GM18867 (cell line): ENCODE results near the gene PLPP2.

Experiments
- ATAC-seq: cut with Tn5 transposase; IDR thresholded peaks from one replicate; pipeline ENCODE4 v1.9.1; 2021; ENCODE audit warnings: mild to moderate bottlenecking, moderate library complexity; ENCODE audit not compliant: unreplicated experiment

The PLPP2 gene

DNA sequence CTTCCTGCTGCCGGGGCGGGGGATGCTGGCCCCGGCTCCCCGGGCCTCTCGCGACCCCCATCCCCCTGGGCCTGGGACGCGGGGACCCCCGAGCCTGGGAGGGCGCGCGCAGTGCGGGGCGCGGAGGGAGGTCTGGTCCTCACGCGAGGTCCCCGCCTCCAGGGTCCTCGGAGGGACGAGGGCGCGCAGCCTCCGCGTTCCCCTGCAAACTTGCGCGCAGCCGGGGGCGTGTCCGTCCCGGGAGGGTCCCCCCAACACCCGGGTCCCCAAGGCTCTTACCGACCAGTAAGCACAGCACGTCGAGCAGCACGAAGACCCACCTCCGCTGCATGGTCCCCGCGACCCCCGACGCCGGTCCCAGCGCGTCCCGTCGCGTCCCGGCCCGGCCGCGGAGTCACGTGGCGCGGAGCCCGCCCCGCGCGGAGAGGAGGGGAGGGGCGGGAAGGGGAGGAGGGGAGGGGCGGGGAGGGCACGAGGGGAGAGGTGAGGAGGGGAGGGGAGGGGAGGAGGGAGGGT, at the start of gene PLPP2:
Gene PLPP2 (minus strand): TSS at position 398 of the 516 bp plus-strand sequence. CDS start 67 bp downstream, at position 331.
- no peak for ATAC-seq

DNA sequence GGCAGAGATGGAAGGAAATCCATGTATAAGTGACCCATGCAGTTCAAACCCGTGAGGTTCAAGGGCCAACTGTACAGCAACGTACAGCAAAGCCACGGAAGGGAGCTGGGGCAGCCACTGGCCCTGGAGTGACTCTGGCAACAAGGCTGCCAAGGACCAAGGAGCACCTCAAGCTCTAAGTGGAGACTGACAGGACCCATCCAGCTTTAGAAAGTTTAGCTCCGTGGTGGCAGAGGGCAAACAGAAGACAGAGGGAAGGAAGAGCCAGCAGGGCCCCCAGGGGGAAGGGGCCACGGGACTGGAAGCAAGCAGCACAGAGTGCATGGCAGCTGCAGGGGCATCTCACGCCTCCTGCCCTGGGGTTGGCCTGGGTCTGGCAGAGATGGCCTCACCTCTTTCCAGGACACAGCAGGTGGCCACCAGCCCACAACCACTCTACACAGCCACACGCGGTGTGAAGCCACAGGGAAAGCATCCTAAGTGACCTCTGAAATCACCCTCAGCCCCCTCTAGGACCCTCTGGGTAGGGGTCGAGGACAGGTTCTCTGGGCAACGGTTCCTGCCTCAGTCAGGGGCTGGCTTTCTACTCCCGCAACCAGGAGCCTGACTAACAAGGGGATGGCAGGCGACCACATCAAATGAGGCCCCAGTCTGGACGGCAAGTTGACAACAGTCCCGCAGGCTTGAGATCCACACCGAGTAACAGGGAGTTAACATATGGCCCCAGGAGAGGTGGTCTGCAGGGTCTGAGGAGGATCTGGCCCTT, 49.6 kb upstream of the PLPP2 start:
- ATAC-seq, result no peak

DNA sequence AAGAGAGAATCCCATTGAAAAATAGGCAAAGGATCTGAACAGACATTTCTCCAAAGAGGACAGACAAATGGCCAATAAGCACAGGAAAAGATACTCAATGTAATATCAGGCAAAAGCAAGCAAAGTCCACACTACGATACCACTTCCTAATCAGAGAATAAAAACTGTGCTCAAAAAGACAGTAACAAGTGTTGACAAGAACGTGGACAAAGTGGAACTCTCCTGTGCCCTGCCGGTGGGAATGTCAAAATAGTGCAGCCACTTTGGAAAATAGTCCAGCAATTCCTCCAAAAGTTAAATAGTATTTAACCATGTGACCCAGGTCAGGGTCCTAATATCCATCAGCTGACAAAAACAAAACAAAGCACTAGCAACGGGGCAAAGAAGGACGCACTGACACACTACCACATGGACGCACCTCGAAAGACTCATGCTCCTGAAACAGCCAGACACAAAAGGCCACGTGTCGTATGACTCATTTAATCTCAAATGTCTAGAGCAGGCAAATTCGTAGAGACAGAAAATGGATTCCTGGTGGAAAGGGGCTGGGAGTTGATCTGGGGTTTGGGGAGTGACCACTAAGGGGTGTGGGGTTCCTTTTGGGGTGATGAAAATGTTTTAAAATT, 48.2 kb upstream of the PLPP2 start:
- no peak for ATAC-seq

DNA sequence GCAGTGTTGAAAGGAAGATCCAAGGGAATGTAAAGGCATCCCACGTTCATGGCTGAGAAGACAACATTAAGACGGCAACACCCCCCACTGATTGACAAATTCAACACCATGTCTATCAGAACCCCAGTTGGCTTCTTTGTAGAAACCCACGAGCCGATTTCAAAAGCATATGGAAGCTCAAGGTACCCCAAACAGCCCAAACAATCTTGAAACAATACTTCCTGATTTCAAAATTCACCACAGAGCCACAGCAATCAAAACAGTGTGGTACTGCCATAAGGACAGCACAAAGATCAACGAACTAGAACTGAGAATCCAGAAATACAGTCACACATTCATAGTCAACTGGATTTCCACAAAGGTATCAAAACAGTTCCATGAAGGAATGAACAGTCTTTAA, 47.2 kb upstream of the PLPP2 start:
- ATAC-seq, result no peak

DNA sequence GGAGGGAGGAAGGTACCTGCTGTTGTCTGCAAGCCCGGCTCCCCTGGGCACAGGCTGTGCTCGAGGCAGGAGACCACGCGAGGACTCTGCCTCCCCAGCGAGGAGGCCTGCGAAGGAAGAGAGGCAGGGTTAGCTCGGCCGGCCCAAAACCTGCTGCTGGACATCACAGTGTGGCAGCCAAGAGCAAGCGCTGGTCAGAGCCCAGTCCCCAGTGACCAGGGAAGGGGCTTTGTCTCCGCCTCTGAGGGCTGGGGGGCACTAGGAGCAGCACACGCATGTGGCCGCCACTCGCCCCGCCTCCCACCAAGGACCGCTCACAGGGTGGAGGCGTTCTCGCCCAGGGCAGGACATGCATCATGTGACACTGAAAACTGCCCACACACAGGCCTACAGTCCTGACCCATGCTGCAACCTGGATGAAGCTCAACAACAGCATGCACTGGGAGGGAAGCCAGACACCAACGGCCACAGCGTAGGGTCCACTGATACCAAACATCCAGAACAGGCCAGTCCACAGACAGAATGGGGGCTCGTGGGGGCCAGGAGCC, 44.9 kb upstream of the PLPP2 start:
- no peak for ATAC-seq

DNA sequence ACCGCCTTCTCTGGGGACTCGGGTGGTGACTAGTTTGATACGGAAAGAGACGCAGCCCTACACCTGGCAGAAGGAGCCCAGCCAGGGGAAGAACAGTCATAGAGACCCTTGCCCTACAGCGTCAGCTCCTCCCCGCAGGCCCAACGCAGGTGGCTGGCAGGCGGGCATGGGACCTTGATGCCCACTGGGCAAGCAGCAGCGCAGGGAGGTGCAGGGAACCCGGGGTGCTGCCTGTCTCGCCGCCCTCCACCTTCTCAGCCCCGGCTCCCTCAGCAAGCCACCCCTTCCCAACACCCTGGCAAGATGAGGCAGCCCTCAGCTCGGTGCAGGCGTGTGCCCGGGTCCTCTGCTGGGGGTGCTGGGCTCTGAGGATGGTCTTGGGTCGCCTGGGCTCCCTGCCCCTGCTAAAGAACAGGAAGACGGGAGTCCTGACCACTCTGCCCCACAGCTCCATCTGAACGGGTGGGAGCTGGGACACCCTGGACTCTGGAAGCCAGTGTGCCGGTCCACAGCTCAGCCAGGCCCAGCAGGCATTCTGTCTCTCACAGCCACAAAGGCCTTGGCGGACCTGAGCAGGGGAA, 44.4 kb upstream of the PLPP2 start:
- no peak for ATAC-seq

DNA sequence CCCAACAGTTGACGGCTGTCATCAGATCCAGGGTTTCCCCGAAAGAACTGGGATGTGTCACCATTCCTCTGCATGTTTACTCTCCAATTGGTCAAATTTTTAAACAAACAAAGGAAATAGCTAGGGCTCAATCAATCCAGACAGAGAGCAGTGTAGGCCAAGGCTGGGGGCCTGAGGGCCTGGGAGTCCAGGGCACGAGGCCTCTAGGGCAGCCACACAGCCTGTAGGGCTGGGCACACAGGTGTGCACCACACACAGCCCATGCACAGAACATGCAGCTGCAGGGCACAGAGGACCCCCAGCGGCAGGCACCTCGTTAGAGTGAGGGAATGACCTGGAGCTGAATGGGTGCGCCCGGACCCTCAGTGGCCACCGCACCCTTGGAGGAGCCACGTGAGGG, 43.9 kb upstream of the PLPP2 start:
- no peak for ATAC-seq

DNA sequence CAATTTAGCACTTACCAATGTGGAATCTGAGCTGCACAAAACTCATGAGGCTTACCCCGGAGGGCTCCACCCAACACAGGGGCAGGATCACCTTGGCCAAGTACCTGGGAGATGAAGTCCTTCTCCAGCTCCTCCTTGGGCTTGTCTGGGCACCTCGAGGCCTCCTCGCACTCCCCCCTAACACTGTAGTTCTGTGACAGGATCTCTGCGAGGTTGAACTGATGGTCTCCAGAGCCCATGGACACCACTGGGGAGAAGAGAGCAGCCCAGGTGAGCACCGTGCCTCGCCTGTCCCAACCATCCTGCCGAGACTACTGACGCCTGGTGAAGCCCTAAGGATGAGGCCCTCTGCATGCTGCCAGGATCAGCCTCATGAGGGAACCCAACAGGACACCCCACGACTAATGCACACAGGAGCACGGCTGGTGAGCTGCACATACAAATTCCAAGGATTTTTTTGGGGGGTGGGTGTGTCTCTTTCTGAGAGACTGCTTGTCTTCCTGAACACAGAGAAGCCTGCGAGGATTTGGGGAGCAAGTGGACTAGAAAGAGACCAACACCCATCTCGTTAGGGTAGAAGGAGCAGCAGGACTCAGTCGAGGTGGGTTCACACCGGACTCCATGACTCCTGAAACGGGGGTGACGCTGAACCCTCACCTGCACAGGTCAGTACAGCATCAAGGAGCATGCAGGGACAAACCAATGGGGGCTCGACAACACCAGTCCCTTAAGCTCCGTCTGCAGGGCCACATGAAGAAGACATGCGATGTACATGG, 43.3 kb upstream of the PLPP2 start:
- ATAC-seq, result no peak

DNA sequence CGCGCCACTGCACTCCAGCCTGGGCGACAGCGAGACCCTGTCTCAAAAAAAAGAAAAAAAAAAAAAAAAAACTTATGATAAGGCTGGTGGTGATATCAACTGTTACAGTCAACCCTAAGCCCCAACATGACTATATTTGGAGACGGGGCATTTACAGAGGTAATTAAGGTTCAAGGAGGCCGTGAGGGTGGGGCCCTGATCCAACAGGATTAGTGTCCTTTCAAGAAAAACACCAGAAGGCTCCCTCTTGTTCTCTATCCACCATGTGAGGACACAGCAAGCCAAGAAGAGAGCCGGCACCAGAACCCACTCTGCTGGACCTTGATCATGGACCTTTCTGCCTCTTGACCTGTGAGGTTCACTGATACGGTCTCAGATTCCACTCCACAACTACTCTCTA, 39.3 kb upstream of the PLPP2 start:
- no peak for ATAC-seq

DNA sequence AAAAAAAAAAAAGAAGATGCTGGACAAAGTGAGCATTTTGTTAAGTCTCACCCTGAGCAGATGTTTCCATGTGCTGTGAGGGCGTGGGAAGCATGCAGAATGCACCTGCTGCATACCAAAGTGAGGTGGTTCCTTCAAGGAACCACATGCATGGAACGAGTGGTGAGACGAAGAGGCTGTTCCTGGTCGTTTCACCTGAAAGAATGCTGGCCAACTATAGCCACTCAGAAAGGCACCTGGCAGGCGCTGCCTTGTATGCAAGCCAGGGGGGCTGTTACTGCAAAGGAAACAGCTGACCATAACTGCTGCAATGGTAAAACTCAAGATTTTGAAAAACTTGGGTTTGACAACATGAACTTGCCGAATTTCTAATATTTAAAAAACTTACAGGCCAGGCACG, 38.7 kb upstream of the PLPP2 start:
- no peak for ATAC-seq

DNA sequence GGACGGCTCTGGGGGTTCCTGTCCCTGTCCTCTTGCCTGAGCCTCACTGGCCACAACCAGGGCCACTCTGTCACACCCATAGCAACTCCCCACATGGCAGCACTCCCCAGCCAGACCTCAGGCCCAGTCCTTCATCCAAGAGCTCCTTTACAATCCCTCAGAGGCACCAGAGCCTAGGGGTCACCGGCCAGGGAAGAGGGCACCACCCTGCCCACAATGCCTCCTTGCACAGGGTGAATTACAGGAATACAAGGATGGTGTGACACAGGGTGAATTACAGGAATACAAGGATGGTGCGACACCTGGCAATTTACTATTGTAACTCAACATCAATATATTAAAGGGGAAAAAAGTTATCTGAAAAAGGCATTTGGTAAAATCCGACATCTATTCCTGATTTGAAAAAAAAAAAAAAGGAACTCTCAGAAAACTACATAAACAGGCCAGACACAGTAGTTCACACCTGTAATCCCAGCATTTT, 36.9 kb upstream of the PLPP2 start:
- no peak for ATAC-seq

DNA sequence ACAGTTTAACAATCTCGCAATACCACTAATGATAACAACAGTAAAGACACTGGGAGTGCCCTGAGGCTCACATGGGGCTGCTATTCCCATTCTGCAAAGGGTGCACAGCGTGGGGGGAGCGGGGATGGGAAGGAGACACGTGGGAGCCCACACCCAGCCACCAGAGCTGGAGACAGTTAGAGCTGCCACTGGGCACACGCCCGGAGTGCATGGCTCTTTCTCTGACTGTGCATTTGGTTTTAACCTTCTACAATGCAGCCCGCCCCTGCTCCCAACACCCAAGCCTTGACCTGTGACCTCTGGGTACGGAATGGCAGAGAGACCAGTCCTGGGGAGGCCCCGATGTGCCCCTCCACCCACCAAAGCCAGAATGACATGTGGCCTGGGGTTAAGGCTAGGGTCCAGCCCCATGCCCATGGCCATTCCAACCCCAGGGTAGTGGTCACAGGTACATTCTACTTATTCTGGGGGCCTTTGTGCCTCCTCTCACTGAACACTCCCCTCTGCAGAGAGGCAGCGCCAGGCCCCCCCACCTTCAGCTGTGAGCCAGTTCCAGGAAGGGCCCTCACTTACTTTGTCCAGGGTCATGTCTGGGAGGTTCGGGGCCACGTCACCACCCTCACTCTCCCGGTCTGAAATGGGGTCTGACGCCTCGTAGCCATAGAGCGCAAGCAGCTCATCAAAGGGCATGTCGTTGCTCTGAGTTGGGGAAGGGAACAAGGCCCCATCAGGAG, 36.3 kb upstream of the PLPP2 start:
- ATAC-seq, result no peak

DNA sequence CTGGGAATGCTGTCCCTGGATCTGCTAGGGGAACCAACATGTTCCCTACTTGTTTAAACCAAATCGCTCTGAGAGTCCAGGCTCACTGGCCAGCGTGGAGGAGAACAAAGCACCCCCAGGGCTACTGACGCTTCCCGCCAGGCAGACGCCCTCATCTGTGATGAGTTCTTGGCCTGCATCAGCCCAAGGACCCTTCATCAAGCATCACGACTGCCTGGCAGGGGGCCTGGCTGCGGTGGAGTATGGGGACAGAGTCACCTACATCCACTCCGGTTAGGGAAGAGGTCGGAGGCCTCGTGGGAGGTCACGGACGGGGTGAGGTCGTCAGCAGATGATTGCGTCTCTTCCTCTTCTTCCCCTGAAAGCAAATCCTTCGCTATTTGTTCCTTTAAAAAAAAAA, 35.7 kb upstream of the PLPP2 start:
- no peak for ATAC-seq

DNA sequence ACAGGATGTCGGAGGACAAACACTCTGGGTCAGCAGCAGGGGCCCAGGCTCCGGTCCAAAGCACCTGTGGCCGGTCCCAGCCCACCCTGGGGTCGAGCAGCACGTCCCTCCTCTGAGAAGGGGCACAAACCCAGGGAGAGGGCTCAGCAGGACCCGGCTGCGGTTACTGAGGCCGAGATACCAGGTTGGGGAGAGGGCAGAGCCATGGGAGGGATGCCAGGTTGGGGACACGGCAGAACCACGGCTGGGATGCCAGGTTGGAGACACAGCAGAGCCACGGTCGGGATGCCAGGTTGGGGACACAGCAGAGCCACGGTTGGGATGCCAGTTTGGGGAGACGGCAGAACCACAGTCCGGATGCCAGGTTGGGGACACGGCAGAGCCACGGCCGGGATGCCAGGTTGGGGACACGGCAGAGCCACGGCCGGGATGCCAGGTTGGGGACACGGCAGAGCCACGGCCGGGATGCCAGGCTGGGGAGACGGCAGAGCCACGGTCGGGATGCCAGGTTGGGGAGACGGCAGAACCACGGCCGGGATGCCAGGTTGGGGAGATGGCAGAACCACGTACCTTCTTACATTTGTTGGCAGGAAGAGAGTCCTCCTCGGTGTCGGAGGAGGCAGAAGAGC, 34.8 kb upstream of the PLPP2 start:
- no peak for ATAC-seq

DNA sequence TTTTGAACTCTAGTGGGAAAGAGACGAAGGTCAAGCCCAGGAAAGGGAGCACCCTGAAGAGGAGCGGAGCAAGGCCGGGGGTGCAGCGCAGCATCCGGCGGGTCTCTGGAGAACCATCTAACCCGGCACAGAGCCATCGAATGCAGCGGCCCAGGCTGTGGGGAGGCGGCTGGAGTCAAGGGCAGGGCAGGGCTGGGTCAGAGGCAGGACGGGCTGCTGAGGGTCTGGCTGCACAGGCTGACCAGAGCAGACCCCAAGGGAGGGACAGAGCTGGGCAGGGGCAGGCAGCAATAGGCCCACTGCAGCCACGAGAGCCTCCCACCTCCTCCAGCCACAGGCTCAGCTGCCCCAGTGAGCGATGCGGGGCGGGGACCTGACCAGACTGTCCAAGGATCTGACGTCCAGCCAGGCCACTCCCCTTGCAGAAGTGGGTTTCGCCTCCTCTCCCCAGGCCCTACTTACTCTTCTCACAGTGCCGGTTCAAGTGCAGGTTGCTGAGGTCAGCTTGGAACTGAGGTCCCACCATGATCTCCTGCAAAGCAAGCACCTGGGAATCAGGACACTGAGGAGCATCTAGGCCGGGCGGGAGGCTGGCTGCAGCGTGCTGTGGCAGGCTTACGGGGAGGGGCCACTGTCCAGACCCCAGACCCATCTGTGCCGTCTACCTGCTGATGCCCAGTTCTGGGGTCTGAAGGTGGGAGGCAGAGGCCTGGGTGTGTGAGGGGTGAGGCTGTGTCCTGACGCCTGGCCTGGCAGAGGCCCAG, 34.2 kb upstream of the PLPP2 start:
- no peak for ATAC-seq

DNA sequence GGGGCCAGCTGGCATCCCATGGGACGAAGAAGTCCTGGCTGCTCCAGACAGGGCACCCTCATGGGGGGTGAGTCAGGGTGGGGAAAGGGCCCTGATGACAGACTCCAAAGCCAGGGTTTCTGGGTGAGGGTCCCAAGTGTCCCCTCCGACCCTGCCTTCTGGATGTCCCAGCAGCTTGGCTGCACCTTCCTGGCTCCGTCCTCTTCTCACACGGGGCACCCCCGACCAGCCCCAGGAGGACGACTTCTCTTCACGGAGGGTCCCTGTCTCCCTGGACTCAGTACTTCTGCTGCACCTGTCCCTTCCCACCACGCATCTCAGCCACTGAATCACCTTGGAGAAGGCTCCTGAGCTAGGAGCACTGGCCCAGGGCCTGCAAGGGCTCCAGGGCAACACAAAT, 33.5 kb upstream of the PLPP2 start:
- ATAC-seq, result no peak

DNA sequence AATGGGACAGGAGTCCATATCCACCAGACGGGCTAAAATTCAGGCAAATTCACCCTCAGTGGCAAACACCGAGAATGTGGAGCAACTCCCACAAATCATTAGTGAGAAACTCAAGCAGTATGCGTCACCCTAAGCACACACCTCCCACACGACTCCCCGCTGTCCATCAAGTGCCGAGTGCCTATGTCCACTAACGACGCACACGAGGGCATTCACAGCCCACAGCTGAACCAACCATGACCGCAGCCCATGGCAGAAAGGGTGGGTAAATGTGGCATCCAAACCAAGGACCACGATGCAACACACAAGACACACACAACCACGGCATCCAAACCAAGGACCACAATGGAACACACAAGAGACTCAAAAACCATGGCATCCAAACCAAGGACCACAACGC, 31.4 kb upstream of the PLPP2 start:
- ATAC-seq, result no peak

DNA sequence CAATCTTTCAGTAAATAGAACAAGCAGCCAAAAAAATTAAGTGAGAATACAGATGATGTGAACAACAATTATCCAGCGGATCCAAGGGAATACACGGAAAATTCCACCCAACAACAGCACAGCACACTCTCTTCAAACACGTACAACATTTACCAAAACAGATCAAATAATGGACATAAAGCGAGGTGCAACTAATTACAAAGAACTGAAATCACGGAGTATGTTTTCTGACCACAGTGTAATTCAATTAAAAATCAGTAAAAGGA, 27.2 kb upstream of the PLPP2 start:
- ATAC-seq, result no peak
